Muscle of arm (tissue), 12 donors: ENCODE data around the gene TET2. TPM values are rescaled to one million over a fixed set of nuclear protein-coding genes. Genes with fewer than 3 reads are reported as not detected.
A peak's percentile ranks its signal among the peaks of the same experiment; 100 is the strongest.

Source experiments
- DNase-seq: peaks from one replicate; pipeline ENCODE4 v3.0.0-alpha.2; 2013
- polyA plus RNA-seq, 12 donors: library from polyadenylated mRNA; unstranded; fragments of 120-200 nt; gene quantifications; one replicate each; pipeline ENCODE4 v1.2.1, GENCODE V29; 2013; ENCODE audit not compliant: insufficient read length in 12 of 12

The TET2 gene
- polyA plus RNA-seq, 12 donors = 23.7 to 45.1 (median 34.8) TPM; not detected in 1

DNA sequence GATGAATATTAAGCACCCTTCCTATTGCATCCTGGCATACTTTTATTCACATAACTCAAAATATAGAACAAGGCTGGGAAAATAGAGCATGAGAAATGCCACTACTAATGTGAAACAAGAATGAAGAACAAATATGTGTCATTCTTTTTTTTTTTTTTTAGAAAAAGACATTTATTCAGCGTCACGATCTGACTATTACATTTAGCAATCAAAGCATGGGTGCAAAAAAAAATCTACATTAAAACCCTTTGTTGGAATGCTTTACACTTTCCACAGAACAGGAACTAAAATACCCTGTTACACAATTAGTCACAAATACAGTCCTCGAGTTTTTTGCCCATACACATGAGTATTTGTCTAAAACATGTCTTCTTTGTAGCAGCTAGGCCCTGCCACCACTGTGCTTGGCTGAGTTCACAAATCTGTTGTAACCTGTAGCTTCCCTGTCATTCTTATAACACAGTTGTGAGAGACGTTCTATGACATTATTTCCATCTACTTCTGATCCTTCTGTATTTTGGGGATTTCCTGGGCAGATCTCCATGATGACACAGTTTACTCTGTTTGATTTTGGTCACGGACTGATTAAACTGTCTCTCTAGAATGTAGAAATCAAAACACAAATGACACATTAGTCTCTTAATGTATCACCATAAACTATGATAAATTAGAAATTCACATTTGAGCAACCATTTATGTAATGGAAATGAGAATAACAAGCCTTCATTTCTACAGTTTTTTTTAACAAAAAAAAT lies 9.4 kb upstream of the TET2 start:
- DNase-seq = no peak

DNA sequence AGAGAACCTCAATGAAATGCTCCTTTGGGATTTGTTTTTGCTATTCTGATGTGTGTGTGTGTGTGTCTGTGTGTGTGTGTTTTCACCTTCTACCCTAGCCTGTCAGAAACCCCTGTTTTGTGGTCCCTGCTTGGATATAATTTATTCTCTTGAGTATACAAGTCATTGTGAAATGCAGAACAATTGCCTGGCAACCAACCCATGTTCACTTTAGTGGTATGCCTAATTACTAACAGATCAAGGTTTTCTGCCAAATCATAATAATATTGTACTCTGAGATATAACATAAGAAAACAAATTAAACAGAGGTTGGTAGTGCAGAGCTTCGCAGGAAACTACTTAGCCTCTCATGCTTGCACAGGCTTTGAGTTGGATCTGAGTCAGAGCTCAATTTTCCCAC lies 7.0 kb upstream of the TET2 start:
- no peak for DNase-seq

GRCh38 chr4:105140684-105141490 lies 5.8 kb upstream of the TET2 start:
- peak; percentile 43 for DNase-seq

DNA sequence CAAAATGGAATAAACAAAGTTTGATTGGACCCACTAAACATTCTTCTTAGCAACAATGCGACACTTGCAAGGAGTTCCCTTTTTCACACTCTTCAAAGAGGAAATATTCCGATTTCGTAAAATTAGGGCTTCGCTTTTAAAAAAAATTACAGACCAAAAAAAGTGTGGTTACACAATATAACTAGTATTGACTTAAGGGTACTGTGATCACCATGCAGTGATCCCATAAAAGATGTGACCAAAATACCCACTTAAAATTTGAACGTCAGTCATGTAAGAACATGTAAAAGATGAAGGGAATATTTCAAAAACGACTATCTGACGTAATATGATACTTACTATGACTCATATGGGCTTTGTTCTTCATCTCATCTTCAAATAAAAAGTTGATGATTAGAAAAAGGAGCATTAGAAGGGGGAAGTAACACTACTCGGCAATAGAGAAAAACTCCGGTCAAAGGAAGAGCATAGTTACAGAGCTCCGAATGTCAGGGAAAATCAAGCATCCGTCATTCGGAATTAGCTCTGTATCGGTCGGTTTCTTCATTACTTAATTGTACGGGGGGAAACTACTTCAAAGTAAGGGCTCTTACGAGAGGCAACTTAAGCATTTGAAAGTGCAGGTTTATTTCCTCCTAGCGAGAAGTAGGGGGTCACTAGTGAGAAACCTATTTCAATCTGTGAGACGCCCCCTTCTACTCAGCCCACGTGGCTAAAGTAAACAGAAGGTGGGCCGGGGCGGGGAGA lies 1.3 kb upstream of the TET2 start:
- DNase-seq = peak; percentile 25

GRCh38 chr4:105145903-105146275 lies 787 bp upstream of the TET2 start:
- no peak for DNase-seq

DNA sequence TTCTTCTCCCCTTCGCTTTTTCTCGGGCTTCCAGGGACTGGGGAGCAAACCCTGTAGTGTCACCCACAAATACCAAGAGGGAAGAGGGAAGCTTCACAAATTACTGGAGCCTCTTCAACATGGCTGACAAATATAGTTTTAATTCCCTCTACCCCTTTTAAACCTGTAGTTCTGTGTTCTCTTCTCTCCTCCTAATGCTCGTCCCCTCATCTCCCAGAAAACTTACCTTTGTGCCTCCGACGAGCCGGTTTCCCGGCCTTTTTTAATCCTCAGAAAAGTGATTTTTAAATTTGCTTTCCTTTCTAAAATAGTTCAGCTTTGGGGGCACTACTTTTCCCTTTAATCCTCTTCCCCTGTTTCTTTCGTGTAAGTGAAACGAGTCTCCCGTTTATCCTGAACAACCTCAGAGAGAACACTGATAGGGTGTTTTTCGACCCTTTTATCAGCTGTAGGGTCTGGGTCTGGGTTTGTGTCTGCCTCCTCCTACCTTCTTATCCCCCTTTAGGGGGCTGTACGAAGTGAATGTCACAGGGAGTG lies 408 bp downstream of the TET2 start:
- no peak for DNase-seq

- peak; percentile 64 for DNase-seq
Observed at GRCh38 chr4:105147553-105148161, 981 bp downstream of the TET2 start.

GRCh38 chr4:105148356-105148755 lies 1.7 kb downstream of the TET2 start:
- DNase-seq = no peak

DNA sequence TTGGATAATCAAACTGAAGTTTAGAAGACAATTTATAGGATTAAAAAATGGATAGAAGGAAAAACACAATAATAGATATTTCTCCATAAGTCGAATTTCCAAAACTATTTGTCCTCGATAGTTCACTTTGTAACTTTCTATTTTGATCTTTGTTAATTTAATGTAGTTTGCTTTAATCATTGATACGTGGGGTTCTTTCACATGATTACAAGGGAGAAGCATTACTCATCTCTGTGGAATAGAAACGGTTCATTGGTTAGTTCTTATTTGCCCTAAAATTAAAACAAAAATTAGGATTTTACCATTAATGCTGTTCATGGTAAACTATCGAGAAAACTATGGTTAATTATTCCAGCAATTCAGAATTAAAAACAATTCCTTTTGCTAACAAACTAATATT lies 2.1 kb downstream of the TET2 start:
- DNase-seq = no peak

- no peak for DNase-seq
Observed at GRCh38 chr4:105149771-105150170, 3.1 kb downstream of the TET2 start.

DNA sequence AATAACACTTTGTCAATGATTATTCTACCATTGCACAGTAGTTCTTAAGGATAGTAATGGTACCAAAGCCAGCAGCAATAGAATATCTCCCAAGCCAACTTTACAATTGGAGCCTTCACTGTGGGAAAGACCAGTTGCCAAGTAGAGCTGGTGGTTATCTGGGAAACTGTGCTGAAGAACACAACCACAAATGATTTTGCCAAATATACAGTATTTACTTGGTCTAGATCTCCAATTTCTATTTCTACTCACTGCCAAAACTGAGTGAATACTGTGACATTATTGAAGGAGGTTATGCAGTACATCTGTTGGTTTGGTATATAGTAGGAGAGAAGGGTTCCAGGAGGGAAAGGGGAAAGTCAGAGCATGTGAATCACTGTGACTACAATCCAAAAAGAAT lies 3.8 kb downstream of the TET2 start:
- no peak for DNase-seq

GRCh38 chr4:105153749-105154148 lies 7.1 kb downstream of the TET2 start:
- no peak for DNase-seq

DNA sequence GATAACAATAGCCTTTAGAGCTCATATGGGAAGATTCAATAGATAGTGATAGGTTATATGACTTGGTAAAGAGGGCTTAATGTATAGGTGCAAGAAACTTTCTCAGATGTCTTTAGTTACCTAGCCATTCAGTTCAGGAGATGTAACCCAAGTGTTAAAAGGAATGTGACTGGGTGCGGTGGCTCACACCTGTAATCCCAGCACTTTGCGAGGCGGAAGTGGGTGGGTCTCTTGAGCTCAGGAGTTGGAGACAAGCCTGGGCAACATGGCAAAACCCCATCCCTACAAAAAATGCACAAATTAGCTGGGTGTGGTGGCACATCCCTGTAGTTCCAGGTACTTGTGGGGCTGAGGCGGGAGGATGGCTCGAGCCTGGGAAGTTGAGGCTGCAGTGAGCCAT lies 7.9 kb downstream of the TET2 start:
- DNase-seq = no peak

DNA sequence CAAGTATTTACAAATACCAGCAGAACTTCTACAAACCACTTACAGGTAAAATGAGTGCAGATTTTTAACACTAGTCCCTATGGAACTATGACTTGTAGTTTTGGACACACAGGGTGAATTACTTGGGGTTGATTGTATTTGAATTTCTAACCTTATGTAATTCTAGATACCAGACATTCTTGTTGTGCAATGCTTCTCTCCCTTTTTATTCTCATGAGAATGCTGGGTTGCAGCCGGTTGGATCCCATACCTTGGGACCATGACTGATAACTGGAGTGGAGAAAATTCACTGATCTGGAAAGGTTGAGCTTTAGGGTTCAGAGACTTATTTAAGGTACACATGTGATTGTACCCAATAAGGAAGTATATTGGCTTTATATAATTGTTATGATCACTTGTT lies 8.8 kb downstream of the TET2 start:
- DNase-seq = no peak

- DNase-seq = no peak
Observed at GRCh38 chr4:105158837-105159236, 12.2 kb downstream of the TET2 start.

DNA sequence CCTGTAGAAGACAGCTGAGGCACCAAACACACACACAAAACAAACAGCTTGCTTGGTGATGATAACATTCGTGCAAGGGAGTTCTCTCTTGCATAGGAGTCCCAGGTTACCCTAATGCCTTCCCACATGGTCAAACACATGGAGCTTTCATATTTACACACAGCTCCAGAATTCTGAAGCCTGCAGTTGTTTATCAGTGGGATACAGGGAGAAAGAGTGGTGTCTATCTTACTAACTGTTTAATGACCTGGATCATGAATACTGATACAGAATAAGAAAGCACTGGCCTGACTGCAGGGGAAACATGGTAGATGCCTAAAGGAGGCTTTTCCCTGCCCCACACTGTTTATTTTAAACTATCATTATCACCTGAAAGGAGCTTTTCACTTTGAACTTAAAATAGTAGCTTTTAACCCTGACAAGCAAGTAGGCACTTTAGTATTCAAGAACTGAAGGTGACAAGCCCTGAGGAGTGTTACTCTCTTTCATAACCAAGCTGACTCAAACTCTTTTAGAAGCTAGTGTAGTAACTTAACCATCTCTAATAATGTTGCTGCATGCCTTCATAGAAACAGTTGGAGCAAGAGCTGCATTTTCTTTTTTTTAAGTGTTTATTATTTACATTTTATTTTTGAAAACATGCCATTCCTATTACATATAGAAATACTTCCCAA lies 15.6 kb downstream of the TET2 start:
- no peak for DNase-seq

- no peak for DNase-seq
Observed at GRCh38 chr4:105164548-105164947, 17.9 kb downstream of the TET2 start.

- DNase-seq = no peak
Observed at GRCh38 chr4:105166066-105166465, 19.4 kb downstream of the TET2 start.

DNA sequence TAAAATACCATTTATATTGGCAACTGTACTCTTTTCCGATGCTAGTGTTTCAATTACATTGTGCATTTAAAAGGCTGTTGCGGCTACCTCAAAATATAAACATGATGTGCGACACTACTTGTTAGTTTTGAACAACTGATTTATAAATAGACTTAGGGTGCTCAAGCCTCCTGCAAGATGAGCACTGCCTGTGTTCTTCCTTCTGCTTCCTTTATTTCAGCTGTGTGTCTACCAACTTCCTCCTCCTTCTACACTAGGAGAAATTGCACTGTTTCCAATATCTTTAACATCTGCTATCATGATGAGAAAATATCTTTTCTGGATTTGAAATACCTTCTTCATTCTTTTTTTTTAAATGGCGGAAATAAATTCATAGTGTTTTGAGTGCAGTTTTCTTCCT lies 24.0 kb downstream of the TET2 start:
- DNase-seq = no peak

DNA sequence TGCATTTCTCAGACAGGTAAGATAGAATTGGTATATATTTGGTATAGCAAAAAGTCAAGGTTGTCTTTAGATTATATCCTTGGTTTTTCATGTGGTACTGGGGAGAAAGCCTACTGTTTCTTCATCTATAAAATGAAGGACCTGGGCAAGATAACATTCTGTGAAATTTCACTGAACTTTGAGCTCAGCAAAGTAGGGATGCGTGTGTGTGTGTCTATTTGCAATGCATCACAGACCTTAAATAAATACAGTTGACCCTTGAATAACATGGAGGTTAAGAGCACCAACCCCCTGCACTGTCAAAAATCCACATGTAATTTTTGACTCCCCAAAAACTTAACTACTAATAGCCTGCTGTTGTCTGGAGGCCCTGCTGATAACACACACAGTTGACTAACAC lies 25.2 kb downstream of the TET2 start:
- DNase-seq = no peak

DNA sequence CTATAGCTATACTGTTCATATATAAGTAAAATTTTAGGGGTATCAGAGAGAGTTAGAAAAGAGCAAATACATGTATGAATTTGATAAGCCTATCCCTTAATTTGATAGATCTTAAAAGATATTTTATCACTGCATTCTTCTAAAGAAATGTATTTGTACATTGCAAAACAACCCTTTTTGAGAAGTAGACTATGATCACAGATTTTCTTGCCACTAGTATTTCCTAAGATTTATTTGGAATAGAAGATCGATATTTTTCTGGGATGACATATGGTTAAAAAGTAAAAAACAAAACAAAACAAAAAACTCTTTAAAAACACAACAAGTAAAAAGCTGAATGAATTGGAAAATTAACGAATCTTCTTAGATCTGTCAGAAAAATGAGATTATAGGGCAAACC lies 27.4 kb downstream of the TET2 start:
- no peak for DNase-seq
